T follicular helper cell (primary cell): ENCODE measurements around the gene TMBIM6.
A peak's percentile ranks its signal among the peaks of the same experiment; 100 is the strongest.
"Not testable (repeated sequence)": the region's sequence is repeated elsewhere in the genome, so short reads cannot be mapped to it uniquely, and the experiment has no call there.

Experiments used
- DNase-seq: peaks from one replicate; pipeline ENCODE4 v3.0.0-alpha.2; 2020; ENCODE audit warnings: low read depth

The TMBIM6 gene

GRCh38 chr12:49777341-49777740 is 36.0 kb downstream of the TMBIM6 start:
- no peak for DNase-seq

- peak; percentile 67 for DNase-seq
Observed at GRCh38 chr12:49777800-49778748, 36.7 kb downstream of the TMBIM6 start.

DNA sequence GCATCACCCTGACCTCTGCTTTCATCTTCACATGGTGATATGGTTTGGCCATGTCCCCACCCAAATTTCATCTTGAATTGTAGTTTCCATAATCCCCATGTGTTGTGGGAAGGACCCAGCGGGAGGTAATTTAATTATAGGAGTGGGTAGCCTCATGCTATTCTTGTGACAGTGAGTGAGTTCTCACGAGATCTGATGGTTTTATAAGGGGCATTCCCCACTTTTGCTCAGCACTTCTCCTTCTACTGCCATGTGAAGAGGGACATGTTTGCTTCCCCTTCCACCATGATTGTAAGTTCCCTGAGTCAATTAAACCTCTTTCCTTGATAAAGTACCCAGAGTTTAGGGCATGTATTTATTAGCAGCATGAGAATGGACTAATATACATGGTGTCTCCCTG is 38.2 kb downstream of the TMBIM6 start:
- no peak for DNase-seq

GRCh38 chr12:49780914-49781313 is 39.6 kb downstream of the TMBIM6 start:
- not testable (repeated sequence) for DNase-seq

GRCh38 chr12:49783917-49784676 is 42.7 kb downstream of the TMBIM6 start:
- DNase-seq: no peak

DNA sequence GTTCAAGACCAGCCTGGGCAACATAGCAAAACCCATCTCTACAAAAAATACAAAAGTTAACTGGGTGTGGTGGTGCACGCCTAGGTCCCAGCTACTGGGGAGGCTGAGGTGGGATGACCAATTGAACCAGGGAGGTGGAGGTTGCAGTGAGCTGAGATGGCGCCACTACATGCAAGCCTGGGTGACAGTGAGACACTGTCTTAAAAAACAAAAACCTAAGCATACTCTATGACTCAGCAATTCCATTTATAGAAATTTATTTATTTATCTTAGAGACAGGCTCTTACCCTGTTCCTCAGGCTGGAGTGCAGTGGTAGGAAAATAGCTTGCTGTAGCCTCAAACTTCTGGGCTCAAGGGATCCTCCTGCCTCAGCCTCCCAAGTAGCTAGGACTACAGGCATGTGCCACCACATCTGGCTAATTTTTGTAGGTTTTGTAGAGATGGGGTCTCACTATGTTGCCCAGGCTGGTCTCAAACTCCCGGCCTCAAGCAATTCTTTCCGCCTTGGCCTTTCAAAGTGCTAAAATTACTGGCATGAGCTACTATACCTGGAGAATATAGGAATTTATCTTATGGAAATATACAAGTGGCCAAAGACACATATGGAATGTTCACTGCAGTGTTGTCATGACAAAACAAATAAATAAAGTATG is 43.5 kb downstream of the TMBIM6 start:
- DNase-seq: no peak

GRCh38 chr12:49787672-49788071 is 46.3 kb downstream of the TMBIM6 start:
- DNase-seq: no peak

DNA sequence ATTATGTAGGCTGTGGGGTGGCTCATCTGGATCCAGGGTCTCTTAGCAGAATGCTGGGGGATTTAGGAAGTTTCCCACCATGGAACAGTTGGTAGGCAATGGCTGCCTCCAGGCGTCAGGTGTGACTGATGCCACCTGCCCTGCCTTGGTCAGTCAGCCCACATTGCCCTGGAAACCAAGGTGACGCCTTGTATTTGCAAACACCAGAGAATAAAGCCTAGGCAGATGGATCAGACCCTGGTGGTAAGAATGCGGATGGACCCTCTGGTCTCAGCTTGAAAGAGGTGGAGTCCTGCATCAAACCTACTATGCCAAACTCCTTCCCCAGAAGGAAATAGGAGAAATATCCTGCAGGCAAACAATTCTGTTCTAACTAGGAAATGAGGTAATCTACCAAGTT is 48.6 kb downstream of the TMBIM6 start:
- DNase-seq: no peak

GRCh38 chr12:49790741-49791555 is 49.6 kb downstream of the TMBIM6 start:
- no peak for DNase-seq

DNA sequence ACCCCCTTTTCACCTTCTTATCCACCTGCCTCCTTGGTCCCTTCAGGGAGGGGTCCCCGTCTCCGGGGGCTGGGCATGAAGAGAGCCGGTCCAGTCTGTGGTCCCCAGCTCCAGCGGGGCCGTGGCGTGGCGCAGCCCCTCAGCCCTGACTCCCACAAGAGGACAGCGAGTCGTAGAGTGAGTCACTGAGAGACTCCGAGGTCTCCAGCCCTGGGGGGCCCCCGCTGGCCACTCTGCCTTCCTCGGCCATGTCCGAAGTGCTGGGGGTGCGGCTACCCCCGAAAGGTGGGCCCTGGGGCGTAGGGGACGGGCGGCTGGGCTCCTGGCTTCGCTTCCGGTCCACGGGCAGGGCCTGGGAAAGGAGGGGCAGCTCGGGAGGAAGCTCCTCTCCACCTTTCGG is 50.3 kb downstream of the TMBIM6 start:
- DNase-seq: no peak

DNA sequence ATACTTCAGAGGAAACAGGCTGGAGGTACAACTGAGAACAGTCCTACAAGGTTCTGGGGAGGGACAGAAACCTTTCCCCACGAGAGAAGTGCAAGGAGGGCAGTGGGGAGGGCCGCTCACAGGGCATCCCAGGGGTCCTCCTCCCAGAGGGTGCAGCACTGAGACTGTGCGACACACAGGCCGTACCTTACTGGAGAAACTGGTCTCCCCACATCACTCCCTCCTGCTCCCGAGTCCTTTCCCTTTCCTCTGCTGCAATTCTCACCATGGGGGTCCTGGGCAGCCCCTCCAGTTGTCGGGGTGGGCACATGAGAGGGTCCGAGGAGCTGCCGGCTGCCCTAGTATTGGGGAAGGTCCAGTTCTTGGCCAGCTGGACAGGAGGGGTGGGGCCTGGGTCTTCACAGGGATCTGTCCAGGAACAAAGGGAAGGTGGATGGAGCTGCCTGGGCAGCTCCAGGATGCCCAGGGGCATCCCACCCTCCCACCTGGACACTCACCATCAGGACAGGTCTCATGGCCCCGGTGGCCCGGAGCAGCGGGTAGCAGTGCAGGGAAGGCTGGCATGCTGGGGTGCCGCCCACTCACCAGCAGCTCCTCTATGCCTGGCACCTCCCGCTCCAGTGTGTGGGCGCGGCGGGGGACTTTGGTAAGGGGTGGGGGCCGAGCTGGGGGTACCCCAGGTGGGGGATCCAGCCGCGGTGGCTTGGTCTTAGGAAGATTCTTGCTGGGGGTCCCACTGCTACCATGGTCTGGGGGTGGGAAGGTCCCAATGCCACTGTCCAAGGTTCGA is 51.0 kb downstream of the TMBIM6 start:
- no peak for DNase-seq

GRCh38 chr12:49792976-49793580 is 51.7 kb downstream of the TMBIM6 start:
- no peak for DNase-seq

GRCh38 chr12:49793620-49794019 is 52.3 kb downstream of the TMBIM6 start:
- no peak for DNase-seq

DNA sequence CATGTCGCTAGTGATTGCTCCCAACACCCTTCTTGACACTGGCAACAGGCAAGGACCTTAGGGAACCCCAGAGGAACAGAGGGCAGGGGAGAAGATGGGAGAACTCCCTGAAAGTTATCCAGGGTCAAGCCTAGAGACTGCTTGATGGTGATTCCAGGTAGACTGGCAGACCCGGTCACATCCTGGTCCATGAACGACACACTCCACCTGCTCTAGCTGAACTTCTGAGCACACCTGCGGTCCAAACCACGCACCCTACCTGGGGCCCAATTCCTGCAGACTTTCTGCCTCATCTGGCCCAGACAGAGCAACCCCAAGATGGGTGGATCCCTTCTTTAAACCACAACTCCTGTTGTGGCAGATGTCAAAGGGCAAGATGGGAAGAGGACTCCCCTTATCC is 52.7 kb downstream of the TMBIM6 start:
- no peak for DNase-seq

GRCh38 chr12:49794811-49795653 is 53.7 kb downstream of the TMBIM6 start:
- DNase-seq: no peak

DNA sequence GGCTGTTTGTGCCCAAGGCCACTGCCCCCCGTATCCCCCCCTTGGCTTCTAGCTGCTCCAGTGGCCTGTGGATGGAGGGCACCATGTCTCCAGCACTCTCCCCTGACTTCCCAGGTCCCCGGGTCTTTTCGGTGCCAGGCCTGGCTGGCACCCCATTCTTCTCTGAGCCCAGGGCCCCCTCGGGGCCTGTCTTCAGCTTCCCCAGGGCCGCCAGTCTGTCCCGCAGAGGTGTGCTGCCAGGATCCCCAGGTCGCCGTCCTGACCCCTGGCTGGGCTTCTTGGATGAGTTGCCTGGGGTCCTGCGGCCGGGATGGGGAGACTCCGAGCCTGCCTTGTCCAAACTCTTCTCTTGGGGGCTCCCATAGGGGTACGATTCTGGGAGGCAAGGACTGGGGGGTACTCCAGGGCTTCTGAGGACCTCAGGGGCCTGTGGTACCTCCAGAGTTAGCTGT is 54.3 kb downstream of the TMBIM6 start:
- no peak for DNase-seq

GRCh38 chr12:49796155-49796554 is 54.8 kb downstream of the TMBIM6 start:
- DNase-seq: no peak

GRCh38 chr12:49796606-49797448 is 55.5 kb downstream of the TMBIM6 start:
- DNase-seq: no peak

DNA sequence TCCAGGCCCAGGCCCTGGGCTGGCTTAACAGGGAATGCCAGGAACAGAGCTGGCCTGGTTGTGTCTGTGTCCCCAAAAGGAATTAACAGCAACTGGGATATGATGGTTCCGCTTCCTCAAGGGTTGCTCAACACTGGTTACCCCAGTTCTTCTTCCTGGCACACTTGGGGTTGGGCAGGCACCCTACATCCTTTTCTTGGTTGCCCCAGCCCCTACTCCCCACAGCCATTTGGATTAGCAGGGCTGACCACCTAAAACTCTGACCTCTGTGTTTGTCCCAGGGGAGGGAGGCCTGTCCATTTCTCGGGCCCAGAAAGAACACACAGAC is 56.1 kb downstream of the TMBIM6 start:
- DNase-seq: no peak
